ENCODE measurements around the gene TOLLIP.

Gene TOLLIP

GRCh38 chr11:1228101-1228821, 81.2 kb downstream of the TOLLIP start:
- DNase-seq = no peak

DNA sequence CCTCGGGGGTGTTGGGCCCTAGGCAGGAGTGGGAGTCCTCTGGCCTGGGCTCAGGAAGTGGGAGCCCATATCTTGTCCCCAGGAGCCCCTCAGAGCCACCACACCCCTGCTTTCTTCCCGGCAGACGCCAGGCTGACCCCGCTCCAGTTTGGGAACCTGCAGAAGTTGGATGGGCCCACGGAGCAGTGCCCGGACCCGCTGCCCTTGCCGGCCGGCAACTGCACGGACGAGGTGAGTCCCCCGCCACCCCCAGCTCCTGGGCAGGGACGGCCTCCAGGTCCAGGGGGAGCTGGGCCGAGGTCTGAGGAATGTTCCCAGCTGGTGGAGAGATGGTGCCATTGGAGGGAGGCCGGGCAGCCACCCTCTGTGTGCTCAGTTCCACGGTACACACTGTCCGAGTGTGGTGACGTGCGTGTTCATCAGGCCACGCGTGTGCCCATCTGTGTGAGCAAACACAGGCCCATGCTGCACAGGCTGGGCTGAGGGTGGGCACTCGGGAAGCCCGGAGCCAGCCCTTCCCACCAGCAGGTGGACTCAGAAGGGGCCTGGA, 81.8 kb downstream of the TOLLIP start:
- DNase-seq = no peak

DNA sequence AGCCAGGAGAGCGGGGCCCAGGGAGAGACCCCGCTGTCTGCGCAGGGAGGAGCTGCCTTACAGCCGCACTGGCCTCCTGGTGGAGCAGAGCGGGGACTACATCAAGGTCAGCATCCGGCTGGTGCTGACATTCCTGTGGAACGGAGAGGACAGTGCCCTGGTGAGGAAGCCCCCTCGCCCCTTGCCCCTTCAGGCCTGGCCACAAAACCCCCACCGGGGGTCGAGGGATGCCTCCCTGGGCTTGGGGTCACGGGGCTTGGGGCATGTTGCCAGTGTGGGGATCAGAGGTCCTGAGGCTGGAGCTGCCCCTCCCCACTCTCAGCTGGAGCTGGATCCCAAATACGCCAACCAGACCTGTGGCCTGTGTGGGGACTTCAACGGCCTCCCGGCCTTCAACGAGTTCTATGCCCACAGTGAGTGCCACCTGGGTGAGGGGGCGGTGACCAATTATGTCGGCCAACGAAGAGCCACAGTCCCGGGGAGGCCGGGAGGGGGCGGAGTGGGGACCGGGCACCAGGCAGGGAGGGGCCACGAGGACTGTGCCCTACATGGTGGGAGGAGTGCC, 82.4 kb downstream of the TOLLIP start:
- DNase-seq = no peak

GRCh38 chr11:1226226-1226985, 83.0 kb downstream of the TOLLIP start:
- no peak for DNase-seq

DNA sequence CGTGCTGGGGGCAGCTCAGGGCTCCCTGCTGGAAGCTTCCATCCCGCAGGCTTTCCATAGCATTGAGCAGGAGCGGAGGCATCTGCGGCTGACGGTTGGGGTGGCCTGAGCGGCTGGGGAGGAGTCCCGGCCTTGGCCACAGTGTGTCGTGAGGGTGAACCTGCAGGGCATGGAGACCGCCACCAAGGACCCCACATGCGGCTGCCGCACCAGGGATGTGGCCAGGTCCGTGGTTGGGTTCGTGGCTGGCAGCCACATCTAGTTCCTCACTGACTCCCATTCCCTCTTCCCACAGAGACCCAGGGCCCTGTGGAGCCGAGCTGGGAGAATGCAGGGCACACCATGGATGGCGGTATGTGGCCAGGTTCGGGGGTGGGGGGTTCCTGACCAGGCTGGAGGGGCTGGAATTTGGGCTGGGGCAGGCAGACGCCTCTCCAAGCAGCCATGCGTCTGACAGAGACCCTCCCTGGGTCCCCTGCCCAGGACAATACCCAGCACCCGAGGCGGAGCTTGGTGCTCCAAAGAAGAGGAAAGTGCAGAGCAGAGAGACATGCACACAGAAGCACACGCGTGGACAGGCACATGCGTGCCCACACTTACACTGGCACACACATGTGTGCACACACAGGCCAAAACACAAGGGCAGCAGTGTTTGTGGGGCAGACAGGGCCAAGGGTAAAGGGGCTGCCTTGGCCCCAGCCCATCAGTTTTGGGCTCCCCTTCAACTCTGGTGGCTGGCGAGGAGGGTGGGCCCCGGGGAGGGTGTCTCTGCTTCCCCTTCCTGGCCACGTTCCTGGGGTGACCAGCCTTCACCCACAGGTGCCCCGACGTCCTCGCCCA, 83.8 kb downstream of the TOLLIP start:
- DNase-seq = no peak

- DNase-seq = no peak
Measured at GRCh38 chr11:1224491-1225385, 84.7 kb downstream of the TOLLIP start.
